HG03045 (cell line): ENCODE measurements around the gene TM9SF3.
"Not testable (repeated sequence)": the region's sequence is repeated elsewhere in the genome, so short reads cannot be mapped to it uniquely, and the experiment has no call there.

Experiments used
- ATAC-seq: cut with Tn5 transposase; IDR thresholded peaks from one replicate; pipeline ENCODE4 v1.9.1; 2021; ENCODE audit warnings: mild to moderate bottlenecking, moderate library complexity; ENCODE audit not compliant: unreplicated experiment

The TM9SF3 gene

DNA sequence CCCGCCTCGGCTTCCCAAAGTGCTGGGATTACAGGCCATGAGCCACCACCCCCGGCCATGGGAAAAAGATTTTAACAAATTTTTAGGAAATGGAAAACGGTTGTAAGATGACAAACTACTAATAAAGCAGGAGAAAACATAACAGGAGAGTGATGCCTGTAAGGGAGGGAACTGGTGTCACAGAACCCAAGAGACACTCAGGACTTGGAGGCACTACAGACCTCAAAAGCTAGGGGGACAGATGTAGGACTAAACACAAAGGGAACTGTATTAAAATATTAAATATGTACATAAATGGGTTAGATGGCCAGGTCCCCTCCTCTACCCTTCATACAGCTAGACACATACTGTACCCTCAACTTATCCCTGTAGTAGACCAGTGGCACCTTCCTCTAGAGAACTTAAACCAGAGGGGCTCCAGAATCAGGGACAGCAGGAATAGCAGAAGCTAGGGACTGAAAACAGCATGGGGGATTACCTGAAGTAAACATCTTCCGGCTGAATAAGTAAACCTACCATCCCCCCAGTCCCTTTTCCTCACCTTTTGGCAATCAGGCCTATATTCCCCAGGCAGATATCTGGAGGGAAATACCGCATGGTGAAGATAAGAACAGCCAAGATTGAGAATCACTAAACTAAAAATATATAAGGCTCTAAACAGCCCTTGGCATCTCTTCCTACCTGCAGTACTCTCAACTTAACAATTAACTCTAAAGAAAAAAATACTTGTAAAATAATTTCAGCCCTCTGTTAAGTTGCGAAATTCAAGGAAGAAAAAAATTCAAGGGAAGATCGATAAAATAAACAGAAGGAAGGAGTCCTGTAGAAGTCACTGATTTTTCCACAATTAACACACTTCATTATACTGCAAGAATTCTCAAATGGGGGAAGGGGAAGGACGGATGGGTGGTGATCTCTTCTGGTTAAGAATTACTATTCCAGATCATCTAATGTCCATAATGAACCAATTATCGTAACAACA, 15.5 kb downstream of the TM9SF3 start:
- no peak for ATAC-seq

DNA sequence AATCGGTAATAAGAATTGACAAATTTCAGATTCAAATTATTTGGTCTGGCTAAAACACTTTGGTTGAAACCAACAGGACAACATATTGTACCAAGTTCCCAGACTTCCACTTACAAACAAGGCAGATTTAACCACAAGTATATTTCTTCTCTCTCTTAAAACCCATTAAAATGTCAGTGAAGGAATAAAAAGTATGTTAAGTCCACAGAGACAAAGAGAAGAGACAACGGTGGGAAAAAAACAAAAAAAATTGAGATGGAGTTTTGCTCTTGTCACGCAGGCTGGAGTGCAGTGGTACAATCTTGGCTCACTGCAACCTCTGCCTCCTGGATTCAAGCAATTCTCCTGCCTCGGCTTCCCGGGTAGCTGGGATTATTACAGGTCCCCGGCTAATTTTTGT, 16.3 kb downstream of the TM9SF3 start:
- no peak for ATAC-seq

DNA sequence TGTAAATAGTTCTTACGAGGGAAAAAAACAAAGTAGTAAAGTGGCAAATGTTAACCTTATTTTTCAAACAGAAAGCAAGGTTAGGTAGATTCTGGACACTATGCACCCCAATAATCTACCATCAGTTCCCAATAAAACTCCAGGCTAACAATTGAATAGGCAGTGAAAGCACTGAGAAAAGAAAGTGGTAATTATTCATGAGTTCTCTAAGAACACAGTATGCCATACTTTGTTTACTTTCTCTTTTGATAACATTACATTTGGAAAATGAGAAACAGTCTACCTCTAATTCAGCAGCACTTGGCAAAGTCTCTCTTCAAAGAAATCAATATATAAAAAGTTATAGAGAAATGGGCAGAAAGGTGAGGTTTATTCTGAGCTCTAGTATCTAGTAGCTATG, 18.4 kb downstream of the TM9SF3 start:
- ATAC-seq = no peak

DNA sequence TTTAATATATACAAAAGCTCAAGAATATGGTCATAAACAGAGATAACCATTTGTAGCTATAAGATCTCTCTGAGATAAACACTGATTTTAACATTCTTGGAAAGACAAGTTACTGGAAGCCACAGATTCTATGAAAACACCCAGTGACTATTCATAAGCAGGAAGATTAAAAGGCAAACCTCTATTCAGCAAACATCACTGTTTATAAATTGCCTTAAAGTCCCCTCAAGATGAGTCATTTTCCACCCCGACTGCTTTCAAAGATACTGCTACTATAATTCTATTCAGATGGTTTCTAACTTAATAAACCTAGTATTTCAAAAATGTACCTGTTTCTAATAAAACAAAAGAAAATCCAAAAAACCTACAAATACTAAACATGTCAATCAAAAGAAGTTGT, 21.0 kb downstream of the TM9SF3 start:
- no peak for ATAC-seq

DNA sequence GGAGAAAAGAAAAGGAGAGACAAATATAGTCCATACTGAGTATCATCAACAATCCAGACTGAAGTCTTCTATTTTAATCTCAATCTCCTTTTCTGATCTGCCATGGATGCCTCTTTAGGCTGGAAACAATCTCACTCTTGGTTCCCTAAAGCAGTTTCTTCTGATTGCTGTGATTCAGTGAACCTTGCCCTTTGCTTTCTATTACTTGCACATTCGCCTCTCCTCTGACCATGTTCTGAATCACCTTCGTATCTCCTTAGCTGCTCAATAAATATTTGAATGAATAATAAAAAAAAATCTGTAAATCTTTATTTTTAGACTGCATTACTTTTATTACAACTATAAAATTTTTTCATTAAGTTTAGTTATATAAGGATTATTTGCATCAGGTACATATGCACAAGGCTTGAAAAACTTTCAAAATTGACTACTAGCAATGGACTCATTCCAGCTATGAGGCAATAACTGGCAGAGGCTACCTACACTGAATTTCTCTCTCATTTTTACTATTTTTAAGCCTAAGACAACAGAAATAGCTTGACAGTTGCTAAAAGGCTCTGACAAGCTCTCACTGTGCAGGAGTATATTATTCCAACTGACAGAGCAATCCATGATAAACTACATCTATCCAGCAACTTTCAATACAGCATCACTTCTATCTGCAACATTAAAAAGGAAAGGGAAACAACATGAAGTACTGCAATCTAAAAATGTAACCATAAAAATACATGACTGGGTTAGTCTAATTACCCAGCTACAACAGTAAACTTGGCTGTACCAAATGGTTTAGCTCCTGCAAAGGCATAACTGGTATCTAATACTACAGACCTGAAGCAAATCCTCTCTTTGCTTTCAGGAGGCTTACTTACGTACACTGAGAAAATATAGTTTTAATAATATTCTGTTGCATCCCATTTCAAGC, 25.6 kb downstream of the TM9SF3 start:
- no peak for ATAC-seq

DNA sequence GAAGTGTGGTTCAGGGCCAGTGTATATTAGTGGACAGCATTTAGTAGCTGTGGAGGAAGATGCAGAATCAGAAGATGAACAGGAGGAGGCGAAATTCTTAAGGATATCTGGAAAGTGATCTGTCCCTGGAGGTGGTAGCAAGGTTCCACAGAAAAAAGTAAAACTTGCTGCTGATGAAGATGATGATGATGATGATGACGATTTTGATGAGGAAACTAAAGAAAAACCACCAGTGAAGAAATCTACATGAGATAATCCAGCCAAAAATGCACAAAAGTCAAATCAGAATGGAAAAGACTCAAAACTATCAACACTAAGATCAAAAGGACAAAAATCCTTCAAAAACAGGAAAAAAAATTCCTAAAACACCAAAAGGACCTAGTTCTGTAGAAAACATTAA, 26.3 kb downstream of the TM9SF3 start:
- ATAC-seq = no peak

DNA sequence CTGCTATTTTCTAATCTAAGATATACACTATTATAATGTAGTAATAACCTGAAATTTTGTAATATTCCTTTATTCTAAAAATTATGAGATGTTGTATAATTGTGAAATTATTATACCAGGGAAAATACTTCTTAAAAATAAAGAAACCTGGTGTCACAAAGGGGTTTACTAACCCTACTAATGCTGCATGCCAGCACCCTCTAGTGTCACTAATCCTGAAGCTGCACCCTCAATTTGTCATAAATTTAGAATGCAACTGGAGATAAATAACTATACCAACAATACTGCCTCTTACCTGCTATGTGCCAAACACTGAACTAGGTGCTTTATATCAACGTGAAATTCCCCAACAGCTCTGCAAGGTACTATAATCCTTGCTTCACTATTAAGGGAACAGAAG, 30.8 kb downstream of the TM9SF3 start:
- ATAC-seq = no peak

DNA sequence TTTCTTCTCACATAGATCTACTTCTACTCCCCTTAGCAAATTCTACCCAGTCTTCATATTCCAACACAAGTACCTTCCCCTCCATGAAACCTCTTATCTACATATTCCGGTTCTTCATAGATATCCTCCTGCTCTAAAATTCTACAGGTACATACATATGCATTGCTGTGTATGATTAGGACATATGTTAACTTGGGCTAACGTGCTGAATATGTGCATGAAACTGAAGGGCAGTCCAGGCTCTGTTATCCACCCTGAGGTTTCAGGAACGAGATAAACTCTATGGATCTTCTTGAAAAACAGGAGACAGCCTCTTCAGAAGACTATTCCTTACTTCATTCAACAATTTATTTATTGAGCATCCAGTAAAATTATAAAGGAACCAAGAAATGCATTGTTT, 31.5 kb downstream of the TM9SF3 start:
- no peak for ATAC-seq

DNA sequence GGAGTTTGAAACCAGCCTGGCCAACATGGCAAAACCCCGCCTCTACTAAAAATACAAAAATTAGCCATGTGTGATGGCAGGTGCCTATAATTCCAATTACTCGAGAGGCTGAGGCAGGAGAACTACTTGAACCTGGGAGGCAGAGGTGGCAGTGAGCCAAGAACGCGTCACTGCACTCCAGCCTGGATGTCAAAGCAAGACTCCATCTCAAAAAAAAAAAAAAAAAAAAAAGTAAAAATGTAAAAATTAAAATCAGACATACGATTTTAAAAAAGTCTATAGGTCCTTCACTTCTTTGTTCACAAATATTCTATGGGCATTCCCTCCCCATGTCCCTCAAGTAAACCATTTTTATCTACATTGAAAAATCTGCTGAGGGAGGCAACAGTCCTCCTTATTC, 38.2 kb downstream of the TM9SF3 start:
- no peak for ATAC-seq

DNA sequence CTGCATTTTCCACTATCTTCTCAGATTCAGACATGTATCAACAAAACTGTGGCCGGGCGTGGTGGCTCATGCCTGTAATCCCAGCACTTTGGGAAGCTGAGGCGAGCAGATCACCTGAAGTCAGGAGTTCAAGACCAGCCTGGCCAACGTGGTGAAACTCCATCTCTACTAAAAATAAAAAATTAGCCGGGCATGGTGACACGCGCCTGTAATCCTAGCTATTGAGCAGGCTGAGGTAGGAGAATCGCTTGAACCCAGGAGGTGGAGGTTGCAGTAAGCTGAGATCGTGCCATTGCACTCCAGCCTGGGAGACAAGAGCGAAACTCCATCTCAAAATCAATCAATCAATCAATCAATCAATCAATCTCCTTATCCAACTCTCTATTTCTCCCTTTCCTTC, 41.3 kb downstream of the TM9SF3 start:
- not testable (repeated sequence) for ATAC-seq

DNA sequence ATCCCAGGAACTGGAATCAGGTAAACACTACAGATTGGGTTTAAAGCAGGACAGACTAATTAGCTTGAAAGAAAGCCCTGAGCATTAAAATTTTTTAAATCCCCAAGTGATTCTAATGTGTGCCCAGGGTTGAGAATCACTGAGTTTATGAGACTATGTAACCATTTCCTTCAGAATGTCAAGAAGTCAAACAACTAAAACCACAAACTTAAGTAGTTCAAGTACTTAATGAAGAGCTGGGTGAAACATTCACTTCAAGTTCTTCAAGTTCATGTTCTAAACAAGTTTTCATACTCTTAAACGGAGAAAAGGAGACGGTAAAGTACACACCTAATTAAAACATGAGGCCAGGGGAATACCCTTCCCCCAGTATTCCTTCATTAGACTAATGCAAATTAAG, 44.9 kb downstream of the TM9SF3 start:
- ATAC-seq = no peak

DNA sequence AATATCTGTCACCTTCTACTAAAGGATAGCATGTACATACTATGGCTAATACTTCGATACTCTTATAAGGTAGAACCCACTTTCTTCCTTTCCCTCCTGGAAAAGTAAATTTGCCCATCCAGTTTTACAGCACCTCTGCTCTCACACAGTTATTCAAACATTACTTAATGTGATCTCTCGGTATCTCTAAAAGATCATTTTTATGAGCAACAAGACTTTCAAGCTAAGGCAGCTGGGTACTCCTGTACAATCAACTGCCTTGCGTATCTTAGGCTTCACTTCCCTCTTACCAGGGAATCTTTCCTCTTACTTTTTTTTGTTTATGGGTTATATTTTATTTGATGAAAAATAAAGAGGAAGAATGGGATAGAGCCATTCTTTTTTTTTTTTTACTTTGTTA, 46.6 kb downstream of the TM9SF3 start:
- no peak for ATAC-seq

DNA sequence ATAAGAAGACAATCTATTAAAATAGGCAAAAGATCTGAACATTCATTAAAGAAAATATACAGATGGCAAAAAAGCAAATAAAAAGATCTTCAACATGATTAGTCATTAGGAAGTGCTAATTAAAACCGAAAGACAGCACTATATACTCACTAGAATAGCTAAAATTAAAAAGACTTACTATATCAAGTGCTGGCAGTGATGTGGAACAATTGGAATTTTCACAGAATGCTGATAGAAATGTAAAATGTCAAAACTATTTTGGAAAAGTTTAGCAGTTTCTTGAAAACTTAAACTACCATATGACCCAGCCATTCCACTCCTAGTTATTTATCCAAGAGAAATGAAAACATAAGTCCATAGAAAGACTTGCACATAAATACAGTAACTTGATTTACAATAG, 48.1 kb downstream of the TM9SF3 start:
- ATAC-seq = no peak

DNA sequence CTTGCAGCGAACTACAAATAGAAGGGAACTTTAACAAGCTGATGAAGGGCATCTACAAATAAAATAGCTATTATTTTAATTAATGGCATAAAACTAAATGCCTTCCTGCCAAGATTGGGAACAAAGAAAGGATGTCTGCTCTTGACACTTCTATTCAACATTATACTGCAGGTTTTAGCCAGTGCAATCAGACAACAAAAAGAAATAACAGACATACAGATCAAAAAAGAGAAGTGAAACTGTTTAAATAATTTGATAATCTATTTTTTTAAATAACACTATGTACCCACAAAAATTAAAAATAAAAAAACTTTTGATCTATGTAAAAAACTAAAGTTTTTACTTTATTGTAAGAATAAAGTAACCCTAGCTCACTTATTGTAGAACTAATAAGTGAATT, 50.7 kb downstream of the TM9SF3 start:
- no peak for ATAC-seq

DNA sequence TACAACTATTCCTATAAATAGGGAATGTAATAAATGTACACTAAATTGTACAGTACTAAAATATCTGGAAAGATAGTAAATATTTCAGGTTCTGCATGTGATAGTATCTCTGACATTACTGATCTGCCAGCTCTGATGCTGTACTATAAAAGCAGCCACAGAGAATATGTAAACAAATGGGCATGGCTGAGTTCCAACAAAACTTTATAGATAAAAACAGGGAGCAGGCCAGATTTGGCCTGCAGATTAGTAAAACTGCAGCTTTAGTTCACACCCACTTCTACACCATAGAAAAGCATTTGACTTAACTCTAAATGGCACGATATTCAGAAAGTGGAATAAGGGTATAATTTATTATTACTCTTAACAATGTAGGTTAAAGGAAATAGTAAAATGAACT, 54.3 kb downstream of the TM9SF3 start:
- no peak for ATAC-seq

DNA sequence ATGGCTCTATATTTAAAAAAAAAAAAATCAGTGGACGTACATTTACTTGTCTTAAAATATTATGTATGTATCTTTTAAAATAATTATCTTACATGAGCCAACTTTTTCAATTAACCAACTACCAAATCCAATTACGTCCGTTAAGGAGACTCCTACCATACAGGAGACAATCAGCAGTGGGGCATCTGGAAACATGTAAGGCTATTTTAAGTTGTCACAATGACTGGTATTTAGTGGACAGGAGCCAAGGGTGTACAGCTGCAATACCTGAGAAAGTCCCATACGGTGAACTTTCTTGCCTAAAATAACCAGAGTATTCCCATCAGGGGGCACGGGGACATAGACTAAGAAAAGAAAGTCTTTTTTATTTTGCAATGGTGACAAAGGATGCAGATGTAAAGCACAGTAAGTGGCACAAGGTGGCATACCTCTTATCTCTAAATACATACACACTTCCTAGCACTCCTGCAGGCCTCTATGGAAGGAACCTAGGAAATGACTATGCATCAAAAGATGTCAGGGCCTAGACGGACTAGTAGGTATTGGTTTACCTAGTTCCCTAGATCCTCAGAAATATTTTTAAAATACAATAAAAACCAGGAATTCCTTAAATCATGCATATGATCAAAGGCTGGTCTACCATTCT, 57.1 kb downstream of the TM9SF3 start:
- no peak for ATAC-seq

DNA sequence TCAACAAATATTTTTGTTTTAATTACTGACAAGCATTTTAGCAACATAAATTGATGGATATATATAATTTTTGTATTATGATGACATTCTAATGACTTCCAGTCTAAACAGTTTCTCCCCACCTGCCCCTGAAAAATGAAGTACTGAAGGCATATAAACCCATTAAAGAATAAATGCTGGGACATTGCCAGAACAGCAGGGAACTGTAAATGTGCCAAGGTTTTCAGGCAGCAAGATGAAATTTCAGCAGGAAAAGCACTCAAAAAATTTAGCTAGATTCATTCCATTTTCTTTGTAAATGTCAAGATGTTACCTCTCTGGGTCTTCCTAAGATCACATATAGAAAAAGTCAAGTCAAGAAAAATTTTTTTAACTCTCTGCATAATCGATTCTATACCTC, 62.1 kb downstream of the TM9SF3 start:
- ATAC-seq = no peak

DNA sequence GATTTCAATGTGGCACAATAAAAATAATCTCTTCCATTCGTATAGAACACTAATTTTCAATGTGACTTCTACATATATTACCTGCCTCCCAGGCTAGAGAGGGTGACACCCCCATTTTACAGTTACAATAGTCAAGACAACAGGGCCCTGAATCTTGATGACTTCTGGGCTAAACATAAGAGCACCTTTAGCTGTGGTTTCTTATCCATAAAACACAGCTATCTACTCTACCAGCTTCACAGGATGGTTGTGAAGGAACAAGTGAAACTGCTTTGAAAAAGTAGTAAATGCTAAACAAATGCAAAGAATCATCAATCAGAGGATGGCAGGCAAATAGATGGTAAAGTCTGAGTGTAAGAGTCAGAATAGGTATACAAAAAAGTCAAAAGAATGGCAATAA, 69.5 kb downstream of the TM9SF3 start:
- ATAC-seq = no peak

DNA sequence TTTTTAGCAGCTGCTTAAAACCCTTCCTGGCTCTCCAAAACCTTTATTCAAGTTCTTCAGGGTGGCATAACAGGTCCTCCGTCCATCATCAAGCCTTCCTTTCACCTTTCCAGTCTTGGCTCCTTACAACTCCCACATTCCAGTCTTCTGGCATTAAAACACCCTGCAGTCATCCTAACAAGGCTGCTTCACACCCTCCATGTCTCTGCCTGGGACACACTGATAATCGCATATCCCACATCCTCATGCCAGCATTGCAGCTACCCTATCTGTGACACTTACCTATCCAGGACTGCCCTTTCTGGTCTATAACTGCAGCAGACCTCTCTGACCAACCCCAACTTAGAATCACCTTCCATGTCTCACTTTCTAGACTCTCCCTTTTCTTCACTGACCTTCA, 70.5 kb downstream of the TM9SF3 start:
- ATAC-seq = no peak

DNA sequence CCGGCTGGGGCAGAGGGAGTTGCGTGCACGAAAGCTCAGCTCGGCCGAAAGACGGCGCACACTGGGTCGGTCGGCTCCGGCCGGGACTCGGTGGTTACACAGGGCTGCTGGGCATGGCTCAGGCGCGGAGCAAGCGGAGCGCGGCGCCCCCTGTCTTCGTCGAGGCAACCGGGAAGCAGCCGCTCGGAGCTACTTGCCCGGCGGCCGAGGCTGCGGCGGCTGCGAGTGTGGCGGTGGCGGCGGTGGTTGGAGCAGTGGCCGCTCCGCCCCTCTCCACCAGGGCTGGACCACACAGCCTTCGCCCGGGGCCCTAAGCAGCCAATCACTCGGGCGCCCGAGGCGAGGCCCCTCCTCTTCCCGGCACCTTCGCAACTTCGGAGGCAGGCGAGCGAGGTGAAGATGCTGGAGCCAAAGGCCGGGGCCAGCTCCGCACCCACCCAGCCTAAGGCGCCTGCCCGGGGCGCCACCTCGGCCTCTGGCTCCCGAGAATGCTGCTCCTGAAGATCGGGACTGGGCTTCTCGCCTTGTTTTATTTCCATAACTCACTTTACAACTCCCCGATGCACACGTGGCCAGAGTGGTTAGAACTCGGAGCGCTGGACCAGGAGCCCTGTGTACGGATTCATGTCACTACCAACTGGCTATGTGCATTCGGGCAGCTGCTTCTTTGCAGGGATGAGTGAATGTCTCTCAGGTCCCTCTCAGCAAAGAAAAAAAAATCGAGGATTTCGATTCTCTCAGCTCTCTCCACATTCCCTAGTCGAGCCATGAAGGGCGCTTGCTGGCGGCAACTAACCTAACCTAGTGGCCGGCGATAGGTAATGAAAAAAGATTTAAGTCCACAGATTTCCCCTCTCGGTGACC, 72.9 kb downstream of the TM9SF3 start, which contains the start of gene TLL2:
TSS of gene TLL2 (minus strand) at position 229 of the 864 bp plus-strand sequence. CDS start 241 bp downstream, outside the sequence.
- peak; percentile 84 for ATAC-seq
